ENCODE measurements around the gene ATF6. TPM values are rescaled to one million over a fixed set of nuclear protein-coding genes. Genes with fewer than 3 reads are reported as not detected.
"Not testable (repeated sequence)": the region's sequence is repeated elsewhere in the genome, so short reads cannot be mapped to it uniquely, and the experiment has no call there.

Gene ATF6
- total RNA-seq, 1 experiment from 2014 or later = 19.9 TPM

DNA sequence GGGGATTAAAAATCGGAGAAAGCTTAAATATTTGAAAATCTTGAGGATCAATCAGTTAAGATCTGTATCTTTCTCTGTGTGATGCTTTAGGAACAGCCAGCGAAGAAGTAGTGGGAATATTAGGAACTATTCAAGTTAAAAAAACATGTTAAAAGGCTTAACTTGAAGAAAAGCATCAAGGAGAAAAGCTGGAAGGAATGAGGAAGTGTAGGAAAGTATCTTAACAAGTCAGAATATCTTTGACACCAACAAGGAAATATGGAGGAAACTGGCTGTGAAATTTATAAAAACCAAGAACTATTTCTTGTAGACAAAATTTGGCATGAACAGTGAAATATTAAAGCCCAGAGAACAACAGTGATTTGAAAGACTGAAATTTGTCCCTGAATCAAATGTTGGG is 60.4 kb downstream of the ATF6 start:
- no peak for DNase-seq (ENCODE audit: low read depth)

DNA sequence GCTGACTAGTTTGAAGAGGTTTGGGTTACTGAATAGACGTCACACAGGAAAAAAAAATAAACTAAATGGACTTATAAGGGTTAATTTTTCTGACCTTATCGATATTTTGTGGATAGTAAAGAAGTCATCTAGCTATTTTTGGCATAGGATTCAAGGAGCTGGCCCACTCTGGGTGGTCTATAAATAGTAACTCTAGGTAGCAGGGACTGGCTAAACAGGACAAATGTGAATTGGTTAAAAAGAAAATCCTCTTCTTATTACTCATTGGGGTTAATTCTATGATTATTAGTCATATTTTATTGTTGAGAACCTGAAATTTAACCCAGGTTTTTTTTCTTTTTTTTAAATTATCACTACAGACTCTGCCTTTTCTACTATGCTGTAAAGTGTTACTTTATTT is 61.7 kb downstream of the ATF6 start:
- DNase-seq (ENCODE audit: low read depth) = no peak

DNA sequence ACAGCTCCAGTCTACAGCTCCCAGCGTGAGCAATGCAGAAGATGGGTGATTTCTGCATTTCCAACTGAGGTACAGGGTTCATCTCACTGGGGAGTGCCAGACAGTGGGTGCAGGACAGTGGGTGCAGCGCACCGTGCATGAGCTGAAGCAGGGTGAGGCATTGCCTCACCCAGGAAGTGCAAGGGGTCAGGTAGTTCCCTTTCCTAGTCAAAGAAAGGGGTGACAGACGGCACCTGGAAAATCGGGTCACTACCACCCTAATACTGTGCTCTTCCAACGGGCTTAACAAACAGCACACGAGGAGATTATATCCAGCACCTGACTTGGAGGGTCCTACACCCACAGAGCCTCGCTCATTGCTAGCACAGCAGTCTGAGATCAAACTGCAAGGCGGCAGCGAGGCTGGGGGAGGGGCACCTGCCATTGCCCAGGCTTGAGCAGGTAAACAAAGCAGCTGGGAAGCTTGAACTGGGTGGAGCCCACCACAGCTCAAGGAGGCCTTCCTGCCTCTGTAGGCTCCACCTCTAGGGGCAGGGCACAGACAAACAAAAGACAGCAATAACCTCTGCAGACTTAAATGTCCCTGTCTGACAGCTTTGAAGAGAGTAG is 66.3 kb downstream of the ATF6 start:
- DNase-seq (ENCODE audit: low read depth) = not testable (repeated sequence)

- DNase-seq (ENCODE audit: low read depth) = no peak
These were observed 68.9 kb downstream of the ATF6 start for GRCh38 chr1:161834967-161835550.

DNA sequence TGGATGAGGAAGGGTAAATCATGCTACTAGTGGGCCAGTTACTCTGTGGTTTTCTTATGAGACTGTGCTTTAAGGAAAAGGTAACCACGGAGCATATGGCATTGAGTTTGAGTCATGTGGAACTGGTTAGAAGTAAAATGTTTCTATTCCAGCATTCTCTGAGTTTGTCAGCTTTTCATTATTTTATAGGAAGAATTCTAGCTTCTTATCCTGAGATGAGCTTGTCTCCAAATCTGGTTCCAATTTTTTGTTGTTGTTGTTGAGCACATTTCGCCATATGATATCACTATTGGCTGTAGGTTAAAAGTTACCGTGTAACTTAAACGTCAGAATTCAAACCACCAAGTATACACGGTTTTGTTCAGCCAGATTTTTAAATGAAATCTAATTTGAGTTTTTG is 69.9 kb downstream of the ATF6 start:
- DNase-seq (ENCODE audit: low read depth) = peak; percentile 23

DNA sequence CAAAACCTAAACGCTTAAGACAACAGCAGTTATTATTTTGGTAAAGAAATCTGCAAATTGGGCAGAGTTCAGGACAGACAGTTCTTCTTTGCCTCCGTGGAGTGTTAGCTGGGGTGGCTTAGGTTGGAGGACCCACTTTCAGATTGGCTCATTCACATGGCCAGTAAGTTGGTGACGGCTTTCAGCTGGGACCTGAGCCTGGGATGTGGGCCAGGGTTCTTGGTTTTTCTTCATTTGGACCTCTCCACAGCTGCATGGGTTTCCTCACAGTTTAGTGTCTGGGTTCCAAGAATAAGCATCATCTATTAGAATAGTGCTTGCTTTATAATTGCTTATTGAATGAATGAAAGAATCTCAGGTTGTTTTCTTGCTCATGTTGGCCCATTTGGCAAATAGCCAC is 72.2 kb downstream of the ATF6 start:
- no peak for DNase-seq (ENCODE audit: low read depth)

DNA sequence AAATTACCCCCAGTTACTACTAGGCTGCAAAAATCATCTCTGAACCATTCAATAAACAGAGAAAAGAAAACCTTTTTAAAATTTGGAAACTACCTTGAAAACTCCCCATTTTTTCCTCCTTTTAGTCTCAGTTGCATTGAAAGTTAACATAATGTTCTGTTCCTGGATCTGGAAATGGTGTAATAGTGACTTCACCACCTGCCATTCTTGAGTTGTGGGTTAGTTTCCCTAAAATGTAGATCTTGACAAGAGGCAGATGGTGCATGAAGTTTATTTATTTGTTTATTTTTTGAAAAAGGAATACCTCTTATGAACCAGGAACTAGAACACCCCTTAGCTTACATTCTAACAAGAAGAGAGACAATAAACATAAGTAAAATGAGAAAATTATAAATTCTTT is 72.8 kb downstream of the ATF6 start:
- DNase-seq (ENCODE audit: low read depth) = no peak

- no peak for DNase-seq (ENCODE audit: low read depth)
These were observed 73.5 kb downstream of the ATF6 start for GRCh38 chr1:161839591-161839990.

DNA sequence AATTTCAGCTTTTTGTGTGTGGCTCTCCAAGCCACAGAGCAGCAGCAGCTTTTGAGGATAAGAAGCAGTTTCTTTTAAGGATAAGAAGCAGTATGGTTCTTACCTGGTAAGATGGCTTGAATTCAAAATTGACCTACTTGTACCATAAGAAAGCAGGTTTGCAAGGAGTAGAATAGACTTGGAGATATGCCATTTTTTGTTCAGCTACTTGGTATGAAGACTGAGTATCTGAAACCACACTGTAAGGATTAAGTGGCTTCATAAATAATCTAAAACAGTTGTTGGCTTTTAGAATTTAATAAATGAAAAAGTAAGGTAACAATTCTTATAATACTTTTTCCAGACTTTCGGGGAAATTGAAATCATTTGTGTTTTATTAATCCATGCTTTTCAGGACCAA is 74.2 kb downstream of the ATF6 start:
- DNase-seq (ENCODE audit: low read depth) = no peak

DNA sequence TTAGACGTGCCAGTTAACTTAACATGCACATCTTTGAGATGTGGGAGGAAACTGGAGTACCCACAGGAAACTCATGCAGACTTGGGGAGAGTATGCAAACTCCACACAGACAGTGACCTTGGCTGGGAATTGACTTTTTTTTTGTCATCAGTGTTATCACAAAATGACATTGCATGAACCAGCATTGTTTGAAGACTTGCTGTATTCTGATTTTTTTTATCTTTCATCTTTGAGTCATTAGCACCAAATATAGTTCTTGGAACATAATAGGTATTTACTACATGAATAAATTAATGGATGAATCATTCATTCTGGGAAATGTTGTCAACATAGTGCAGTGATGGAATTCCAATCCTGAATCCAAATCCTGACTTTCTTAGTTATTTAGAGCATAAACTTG is 77.0 kb downstream of the ATF6 start:
- no peak for DNase-seq (ENCODE audit: low read depth)

DNA sequence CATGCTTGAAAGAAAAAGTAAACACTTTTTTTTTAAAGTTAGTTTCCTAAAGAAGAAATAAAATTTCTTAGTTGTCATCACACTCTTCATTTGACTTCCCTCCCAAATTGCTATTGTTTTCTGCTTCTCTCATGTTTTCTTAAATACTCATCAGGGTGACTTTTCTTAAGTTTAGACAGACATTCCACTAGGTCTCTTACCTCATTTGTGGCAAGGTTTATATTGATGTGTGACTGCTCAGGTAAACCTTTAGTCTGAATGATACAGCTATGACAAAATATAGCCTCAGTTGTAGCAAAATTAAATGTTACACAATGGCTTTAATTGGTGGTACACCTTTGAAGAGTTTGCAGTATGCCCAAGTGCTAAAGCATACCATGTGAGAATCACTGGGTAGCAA is 78.6 kb downstream of the ATF6 start:
- no peak for DNase-seq (ENCODE audit: low read depth)

DNA sequence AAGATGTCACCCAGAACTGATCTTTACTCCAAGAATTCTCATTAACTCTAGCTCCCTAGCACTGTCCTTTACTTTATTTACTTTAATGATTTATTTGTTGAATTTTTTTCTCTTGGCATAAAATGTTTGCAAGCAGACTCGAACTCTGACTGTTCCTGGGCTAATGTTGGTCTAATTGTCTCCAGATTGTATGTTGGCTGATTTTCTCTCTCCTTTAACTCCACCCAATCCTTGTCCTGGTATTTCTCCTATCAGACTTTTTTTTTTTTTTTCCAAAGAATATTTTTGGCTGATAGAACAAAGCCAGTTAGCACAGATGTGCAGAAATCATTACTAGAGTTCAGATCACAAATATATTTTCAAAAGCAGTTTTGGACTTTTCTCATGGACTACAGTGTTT is 82.6 kb downstream of the ATF6 start:
- DNase-seq (ENCODE audit: low read depth) = no peak

DNA sequence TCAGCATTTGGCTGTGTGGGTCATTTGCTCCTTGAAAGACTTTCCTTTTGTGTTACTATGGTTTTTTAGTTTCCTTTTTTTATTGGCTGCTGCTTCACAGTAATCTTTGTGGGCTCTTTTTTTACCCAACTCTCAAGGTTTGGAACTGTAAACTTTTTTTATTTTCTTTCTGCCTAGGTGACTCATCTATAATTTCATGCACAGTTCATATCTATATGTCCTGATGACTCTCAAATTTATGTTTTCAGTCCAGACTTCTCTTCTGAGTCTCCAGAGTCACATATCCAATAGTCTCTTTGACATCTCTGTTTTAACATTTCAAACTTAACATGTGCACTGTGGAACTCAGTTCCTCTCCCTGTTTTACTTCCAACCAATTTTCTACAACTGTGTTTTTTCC is 83.4 kb downstream of the ATF6 start:
- DNase-seq (ENCODE audit: low read depth) = no peak

GRCh38 chr1:161855260-161855659 is 89.1 kb downstream of the ATF6 start:
- no peak for DNase-seq (ENCODE audit: low read depth)

- no peak for DNase-seq (ENCODE audit: low read depth)
These were observed 92.2 kb downstream of the ATF6 start for GRCh38 chr1:161858271-161858670.

DNA sequence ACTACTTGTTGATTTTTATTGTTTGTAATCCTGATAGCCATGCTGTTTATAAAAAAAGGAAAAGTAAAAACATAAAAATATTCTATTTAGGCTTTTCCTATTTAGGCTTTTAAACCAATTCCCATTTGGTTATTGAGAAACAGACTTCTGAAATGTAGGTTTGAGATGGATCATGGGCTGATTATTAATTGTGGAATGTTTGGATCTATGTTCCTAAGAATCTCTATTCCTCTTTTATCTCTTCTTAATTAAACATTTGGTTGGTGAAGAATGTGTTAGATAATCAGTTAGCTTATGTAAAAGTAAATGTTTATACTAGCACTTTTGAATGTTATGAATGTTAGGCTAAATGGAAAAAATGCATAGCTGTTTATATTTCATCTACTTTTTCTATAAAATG is 97.4 kb downstream of the ATF6 start:
- DNase-seq (ENCODE audit: low read depth) = no peak

DNA sequence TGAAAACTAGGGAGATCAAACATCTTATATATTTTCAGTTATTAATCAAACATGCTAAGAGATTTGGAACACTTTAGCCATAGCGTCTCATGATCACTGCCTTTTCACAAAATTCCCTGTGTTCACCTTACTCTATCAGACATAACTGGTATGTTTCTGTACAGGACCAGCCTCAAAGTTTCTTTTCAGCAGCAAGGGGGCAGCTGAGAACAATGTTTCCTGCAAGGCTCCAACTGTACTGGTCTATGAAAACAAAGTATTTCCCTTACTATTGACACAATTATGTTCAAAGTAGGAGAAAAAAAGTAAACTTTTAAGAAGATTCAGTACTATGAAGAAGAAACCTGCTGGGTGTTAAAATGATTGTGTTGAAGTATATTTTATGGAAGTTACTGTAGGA is 98.5 kb downstream of the ATF6 start:
- peak; percentile 26 for DNase-seq (ENCODE audit: low read depth)

- no peak for DNase-seq (ENCODE audit: low read depth)
These were observed 100.1 kb downstream of the ATF6 start for GRCh38 chr1:161866241-161866640.

GRCh38 chr1:161868832-161869231 is 102.7 kb downstream of the ATF6 start:
- DNase-seq (ENCODE audit: low read depth) = no peak

DNA sequence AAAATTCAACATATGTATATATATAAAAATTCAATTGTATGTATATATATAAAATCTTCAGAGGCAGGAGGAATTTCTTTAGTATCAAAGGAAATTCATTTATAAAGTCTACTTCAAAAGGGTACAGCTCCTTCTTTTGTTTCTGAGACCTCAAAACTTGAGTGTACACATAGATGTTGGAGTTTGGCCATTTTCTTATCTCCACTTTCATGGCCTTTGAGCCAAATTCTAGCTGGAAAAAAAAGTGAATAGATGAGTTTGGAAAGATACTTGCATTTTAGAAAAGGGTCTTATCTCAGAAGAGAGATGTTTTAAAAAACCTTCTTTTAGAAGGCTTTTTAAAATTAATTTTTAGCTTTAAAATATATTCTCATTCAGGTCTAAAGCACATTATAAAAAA is 103.2 kb downstream of the ATF6 start:
- DNase-seq (ENCODE audit: low read depth) = no peak

DNA sequence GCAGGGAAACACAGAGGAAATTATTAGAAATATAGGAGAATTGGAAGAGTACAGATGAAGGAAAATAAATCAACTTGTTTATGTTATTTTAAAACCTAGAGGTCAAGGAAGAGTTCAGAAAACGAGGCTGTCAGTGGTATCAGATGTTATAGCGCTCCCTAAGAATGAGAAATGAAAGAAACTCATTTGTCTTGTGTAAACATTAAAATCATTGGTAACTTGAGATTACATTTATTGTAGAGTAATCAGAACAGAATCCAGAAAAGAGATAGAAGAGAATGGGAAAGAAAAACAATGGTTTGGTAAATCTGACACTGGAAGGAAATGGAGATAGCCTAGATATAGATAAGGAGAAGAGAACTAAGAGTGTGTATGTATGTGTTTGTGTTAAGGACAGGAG is 106.4 kb downstream of the ATF6 start:
- DNase-seq (ENCODE audit: low read depth) = no peak

GRCh38 chr1:161879261-161879660 is 113.1 kb downstream of the ATF6 start:
- no peak for DNase-seq (ENCODE audit: low read depth)

DNA sequence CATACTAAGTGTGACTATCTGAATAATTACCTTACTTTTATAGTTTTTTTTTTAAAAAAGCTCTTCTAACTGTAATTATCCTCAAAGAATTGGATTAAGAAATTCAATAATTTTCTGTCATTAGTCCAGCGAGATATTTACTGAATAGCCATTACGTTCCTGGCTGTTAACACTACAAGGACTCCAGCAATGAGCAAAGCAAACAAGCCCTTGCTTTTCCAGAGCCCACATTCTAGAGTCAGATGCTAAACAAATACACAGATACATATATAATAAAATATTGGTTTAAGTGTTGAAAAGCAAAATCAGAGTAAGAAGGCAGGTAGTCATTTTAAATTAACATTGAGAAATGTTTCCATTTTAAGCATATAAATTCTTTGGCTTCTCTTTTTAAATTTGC is 118.4 kb downstream of the ATF6 start:
- no peak for DNase-seq (ENCODE audit: low read depth)

DNA sequence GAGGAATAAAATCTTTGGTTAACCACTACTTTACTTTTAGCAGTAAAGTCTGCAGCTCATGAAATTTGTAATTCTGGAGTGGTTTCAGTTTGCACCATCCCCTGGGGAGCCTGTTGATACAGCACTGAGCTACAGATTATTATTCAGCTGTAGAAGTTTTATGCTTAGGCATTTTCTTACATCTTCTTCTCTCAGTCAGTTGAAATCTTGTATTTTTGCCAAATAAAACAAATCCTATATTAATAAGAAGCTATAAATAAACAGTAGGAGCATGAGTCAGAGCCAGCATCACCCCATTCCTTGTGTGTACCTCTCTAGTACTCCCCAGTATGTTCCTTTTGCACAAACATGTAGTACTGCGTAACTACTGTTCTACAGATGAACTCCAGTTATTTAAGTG is 118.9 kb downstream of the ATF6 start:
- peak; percentile 28 for DNase-seq (ENCODE audit: low read depth)
